ENCODE data around the gene BMPR1B. TPM values are rescaled to one million over a fixed set of nuclear protein-coding genes. Genes with fewer than 3 reads are reported as not detected.

BMPR1B gene
- total RNA-seq, 2 experiments from 2014 or later: not detected

DNA sequence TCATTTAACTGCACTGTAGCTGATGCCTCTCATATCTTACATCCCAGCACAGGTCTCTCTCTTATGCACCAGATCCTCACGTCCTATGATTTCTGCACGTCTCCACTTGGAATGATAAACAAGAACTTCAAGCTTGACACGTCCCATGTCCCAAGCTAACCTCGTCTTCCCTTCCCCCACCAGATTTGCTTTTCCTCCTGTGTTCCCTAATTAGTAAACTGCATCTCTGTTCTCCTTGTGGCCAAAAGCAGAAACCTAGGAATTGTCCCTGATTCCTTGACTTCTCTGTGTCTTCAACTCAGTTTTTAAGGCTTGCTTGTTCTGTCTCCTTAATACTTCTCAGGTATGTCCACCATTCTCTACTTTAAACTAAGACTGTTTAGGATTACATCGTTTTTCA lies 171.9 kb downstream of the BMPR1B start:
- no peaks in the 10 kb centered on the region for H3K36me3 Mint-ChIP-seq (ENCODE audit: low read depth)
- ATAC-seq (no peak), DNase-seq (no peak)
- intact Hi-C loops (cut with micrococcal nuclease): no loop called here
- ChIA-PET CTCF (no interaction called here), POLR2A (no interaction called here)
- H3K27me3 Mint-ChIP-seq: no peaks in the 10 kb centered on the region
- no peak overlapping the region for H3K27ac Mint-ChIP-seq
- no peaks in the 10 kb centered on the region for H3K4me1 Mint-ChIP-seq (ENCODE audit: low read depth)
- no peak overlapping the region for H3K4me3 Mint-ChIP-seq
- no peaks in the 10 kb centered on the region for H3K9me3 Mint-ChIP-seq
- no peak for TF ChIP-seq CTCF (IDR thresholded peaks at IDR 0.05)

- H3K9me3 Mint-ChIP-seq: no peaks in the 10 kb centered on the region
- no peak overlapping the region for H3K4me3 Mint-ChIP-seq
- ChIA-PET POLR2A (no interaction called here), CTCF (no interaction called here)
- intact Hi-C loops (cut with micrococcal nuclease): no loop called here
- DNase-seq: no peak
- no peak for TF ChIP-seq CTCF (IDR thresholded peaks at IDR 0.05)
- H3K27ac Mint-ChIP-seq: no peak overlapping the region
- no peaks in the 10 kb centered on the region for H3K36me3 Mint-ChIP-seq (ENCODE audit: low read depth)
- no peaks in the 10 kb centered on the region for H3K27me3 Mint-ChIP-seq
- ATAC-seq: no peak
- no peaks in the 10 kb centered on the region for H3K4me1 Mint-ChIP-seq (ENCODE audit: low read depth)
Observed at GRCh38 chr4:94931626-94932025, 173.9 kb downstream of the BMPR1B start.

DNA sequence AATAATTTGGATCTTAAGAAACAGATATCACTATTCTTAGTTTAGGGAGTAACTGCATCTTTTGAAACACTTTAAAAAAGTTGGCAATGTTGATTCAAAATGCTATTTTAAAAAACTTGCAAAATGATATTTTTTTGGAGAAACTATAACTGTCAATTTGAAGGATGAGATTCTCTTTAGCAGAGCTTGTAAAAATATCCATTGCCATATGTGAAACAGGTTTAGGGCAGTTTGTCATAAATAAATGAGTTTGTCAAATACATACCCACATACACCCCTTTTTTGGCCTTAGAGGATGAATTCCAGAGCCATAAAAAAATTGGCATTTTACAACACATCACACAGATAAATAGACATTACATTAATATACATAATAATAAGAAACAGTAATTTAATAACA lies 174.6 kb downstream of the BMPR1B start:
- Mint-ChIP-seq H3K4me1 (ENCODE audit: low read depth) (no peaks in the 10 kb centered on the region), H3K27ac (no peak overlapping the region), H3K27me3 (no peaks in the 10 kb centered on the region), H3K36me3 (ENCODE audit: low read depth) (no peaks in the 10 kb centered on the region), H3K9me3 (no peaks in the 10 kb centered on the region), H3K4me3 (no peak overlapping the region)
- ChIA-PET POLR2A (no interaction called here), CTCF (no interaction called here)
- no peak for TF ChIP-seq CTCF (IDR thresholded peaks at IDR 0.05)
- DNase-seq (no peak), ATAC-seq (no peak)
- intact Hi-C loops (cut with micrococcal nuclease): no loop called here

GRCh38 chr4:94933799-94934198 lies 176.0 kb downstream of the BMPR1B start:
- ChIA-PET POLR2A (no interaction called here), CTCF (no interaction called here)
- Mint-ChIP-seq H3K9me3 (no peaks in the 10 kb centered on the region), H3K4me3 (no peak overlapping the region), H3K4me1 (ENCODE audit: low read depth) (no peaks in the 10 kb centered on the region), H3K36me3 (ENCODE audit: low read depth) (no peaks in the 10 kb centered on the region), H3K27me3 (no peaks in the 10 kb centered on the region), H3K27ac (no peak overlapping the region)
- ATAC-seq: no peak
- intact Hi-C loops (cut with micrococcal nuclease): no loop called here
- no peak for DNase-seq
- no peak for TF ChIP-seq CTCF (IDR thresholded peaks at IDR 0.05)

DNA sequence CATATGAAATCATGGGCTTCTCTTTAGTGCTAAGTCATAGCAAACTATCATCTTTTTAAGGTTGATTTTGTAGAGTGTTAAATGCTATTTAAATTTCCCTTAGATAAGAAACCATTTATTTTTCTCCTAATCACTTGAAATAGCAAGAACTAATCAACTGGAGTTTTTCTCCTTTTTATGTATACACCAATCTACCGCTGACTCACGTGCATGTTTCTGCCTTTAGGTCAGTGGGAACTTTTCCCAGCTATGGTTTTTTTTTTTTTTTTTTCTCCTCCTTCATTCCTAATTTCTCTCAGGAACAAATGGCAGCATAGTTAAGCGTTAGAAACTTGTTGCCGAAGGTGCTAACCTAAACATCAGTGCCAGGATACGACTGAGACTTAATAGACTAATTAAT lies 176.4 kb downstream of the BMPR1B start:
- no peak overlapping the region for H3K4me3 Mint-ChIP-seq
- H3K27ac Mint-ChIP-seq: no peak overlapping the region
- no peak for TF ChIP-seq CTCF (IDR thresholded peaks at IDR 0.05)
- H3K9me3 Mint-ChIP-seq: no peaks in the 10 kb centered on the region
- POLR2A ChIA-PET: no interaction called here
- H3K36me3 Mint-ChIP-seq (ENCODE audit: low read depth): no peaks in the 10 kb centered on the region
- DNase-seq (no peak), ATAC-seq (no peak)
- no peaks in the 10 kb centered on the region for H3K4me1 Mint-ChIP-seq (ENCODE audit: low read depth)
- no peaks in the 10 kb centered on the region for H3K27me3 Mint-ChIP-seq
- CTCF ChIA-PET: no interaction called here
- intact Hi-C loops (cut with micrococcal nuclease): no loop called here
